ENCODE measurements around the gene KCNQ4. TPM values are rescaled to one million over a fixed set of nuclear protein-coding genes. Genes with fewer than 3 reads are reported as not detected.

KCNQ4 gene
- polyA plus RNA-seq, 2 of the 4 experiments (the other 2 are of a cell fraction) = 0.08 to 0.17 TPM

DNA sequence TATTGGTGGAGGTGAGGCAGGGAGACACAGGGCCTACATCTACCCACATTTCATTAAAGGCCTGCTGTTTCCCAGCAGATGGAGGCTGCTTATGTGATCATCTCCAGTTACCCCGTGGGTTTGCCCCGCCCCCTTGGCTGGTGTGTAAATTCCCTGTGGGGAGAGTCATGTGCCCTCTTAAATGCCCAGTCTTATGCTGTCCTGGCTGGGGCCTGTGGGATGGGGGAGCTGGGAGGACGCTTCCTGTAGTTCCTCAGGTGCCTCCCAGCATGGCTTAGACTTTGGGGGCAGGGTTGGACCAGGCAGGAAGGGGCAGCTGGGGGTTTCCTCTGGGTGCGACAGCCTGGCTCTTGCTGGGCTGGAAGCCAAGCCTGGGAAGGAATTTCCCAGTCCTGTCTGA, 94.1 kb downstream of the KCNQ4 start (continued):
- TF ChIP-seq, protein P1, sequence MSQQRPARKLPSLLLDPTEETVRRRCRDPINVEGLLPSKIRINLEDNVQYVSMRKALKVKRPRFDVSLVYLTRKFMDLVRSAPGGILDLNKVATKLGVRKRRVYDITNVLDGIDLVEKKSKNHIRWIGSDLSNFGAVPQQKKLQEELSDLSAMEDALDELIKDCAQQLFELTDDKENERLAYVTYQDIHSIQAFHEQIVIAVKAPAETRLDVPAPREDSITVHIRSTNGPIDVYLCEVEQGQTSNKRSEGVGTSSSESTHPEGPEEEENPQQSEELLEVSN (IDR thresholded peaks at IDR 0.05; ENCODE audit: borderline replicate concordance, low read depth) = no peak
- peak in 1 of 2 experiments; percentile 20; a peak in 2 of 5 replicates for TF ChIP-seq EP300 (IDR thresholded peaks at IDR 0.05)
- TF ChIP-seq NPAS2 (CRISPR knock-in tag; IDR thresholded peaks at IDR 0.05; ENCODE audit: borderline replicate concordance) = no peak

DNA sequence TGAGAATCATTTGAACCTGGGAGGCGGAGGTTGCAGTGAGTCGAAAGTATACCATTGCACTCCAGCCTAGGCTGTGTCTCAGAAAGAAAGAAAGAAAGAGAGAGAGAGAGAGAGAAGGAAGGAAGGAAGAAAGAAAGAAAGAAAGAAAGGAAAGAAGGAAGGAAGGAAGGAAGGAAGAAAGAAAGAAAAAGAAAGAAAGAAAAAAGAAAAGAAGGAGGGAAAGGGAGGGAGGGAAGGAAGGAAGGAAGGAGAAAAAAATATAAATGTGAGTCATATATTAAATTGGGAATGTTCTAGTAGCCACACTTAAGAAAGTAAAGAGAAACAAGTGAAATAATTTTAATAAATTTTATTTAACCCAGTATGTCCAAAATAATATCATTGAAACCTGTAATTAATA, 95.3 kb downstream of the KCNQ4 start:
- POLR2A ChIA-PET = interaction anchor here (1.1 kb wide), 1 partner anchor 61 kb away, joined by 3 read pairs; no protein-coding TSS in a partner anchor
- Histone ChIP-seq H3K27ac (peak overlapping the region; percentile 86 to 95; a peak in 5 of 6 replicates), H3K4me3 (no peak overlapping the region), H3K9me3 (peaks cover 12% of the 10 kb centered on the region; the same call in 2 of the 3 replicates), H3K4me2 (no peak overlapping the region), H3K4me1 (peaks cover 44% of the 10 kb centered on the region)
- DNase-seq (ENCODE audit: low read depth in 1 of 2, low spot score in 1 of 2) = no peak
- FAIRE-seq = no peak
- 92% methylated on average over 2 of the region's 2 CpGs for WGBS (ENCODE audit: missing lambda C conversion rate)
- CTCF ChIA-PET = interaction anchor here (1.6 to 22.4 kb wide), 3 partner anchors 9 to 66 kb away, joined by 5 to 602 read pairs (median 15); partner anchors contain the start of gene CITED4
- no peak for TF ChIP-seq HDAC2 (IDR thresholded peaks at IDR 0.05)
- ATAC-seq = no peak

DNA sequence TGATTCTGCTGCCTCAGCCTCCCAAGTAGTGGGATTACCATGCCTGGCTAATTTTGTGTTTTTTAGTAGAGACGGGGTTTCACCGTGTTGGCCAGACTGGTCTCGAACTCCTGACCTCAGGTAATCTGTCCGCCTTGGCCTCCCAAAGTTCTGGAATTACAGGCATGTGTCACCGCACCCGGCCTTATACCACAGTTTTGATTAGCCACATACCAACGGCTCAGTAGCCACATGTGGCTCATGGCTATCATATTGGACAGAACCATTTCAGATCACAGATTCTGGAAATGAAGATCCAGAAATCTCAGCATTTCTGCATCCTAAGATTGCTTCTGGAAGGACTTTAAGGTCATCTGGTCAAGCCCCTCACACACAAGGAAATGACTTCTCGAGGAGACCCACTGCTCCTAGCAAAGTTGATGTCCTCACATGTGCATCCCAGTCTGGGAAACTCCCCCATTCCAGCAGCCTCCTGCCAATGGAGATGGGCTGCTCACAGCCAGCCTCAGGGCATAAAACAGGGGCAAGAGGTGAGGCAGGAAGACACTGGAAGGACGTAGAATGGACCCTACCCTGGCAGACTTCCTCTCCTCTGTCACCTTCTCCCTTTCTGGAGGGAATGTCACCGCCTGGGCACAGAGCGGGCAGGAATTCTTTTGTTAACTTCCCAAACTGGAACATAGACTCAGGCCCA, 96.0 kb downstream of the KCNQ4 start:
- Histone ChIP-seq H3K4me2 (no peak overlapping the region), H3K27ac (peak overlapping the region; percentile 48 to 78), H3K4me1 (peaks cover 44% of the 10 kb centered on the region), H3K9me3 (peaks cover 12% of the 10 kb centered on the region; the same call in 2 of the 3 replicates), H3K4me3 (no peak overlapping the region)
- no peak for TF ChIP-seq HOXB5 (CRISPR knock-in tag; IDR thresholded peaks at IDR 0.05)
- TF ChIP-seq, protein P2, sequence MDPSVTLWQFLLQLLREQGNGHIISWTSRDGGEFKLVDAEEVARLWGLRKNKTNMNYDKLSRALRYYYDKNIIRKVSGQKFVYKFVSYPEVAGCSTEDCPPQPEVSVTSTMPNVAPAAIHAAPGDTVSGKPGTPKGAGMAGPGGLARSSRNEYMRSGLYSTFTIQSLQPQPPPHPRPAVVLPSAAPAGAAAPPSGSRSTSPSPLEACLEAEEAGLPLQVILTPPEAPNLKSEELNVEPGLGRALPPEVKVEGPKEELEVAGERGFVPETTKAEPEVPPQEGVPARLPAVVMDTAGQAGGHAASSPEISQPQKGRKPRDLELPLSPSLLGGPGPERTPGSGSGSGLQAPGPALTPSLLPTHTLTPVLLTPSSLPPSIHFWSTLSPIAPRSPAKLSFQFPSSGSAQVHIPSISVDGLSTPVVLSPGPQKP (IDR thresholded peaks at IDR 0.05; ENCODE audit: low read depth, low read length) = no peak
- TF ChIP-seq RCOR1 (IDR thresholded peaks at IDR 0.05; ENCODE audit: low read depth, low read length) = no peak
- no peak for TF ChIP-seq ESRRA (IDR thresholded peaks at IDR 0.05; ENCODE audit: borderline replicate concordance, low read length)
- no peak for TF ChIP-seq SREBF2 (IDR thresholded peaks at IDR 0.05)
- no peak for TF ChIP-seq FOSB (CRISPR knock-in tag; IDR thresholded peaks at IDR 0.05)
- TF ChIP-seq CEBPB (IDR thresholded peaks at IDR 0.05) = no peak
- no peak for TF ChIP-seq NPAS2 (CRISPR knock-in tag; IDR thresholded peaks at IDR 0.05; ENCODE audit: borderline replicate concordance)
- no peak for TF ChIP-seq ZSCAN20 (CRISPR knock-in tag; IDR thresholded peaks at IDR 0.05)
- TF ChIP-seq MAFK (IDR thresholded peaks at IDR 0.05; ENCODE audit: partially characterized antibody) = no peak
- TF ChIP-seq CHD2 (IDR thresholded peaks at IDR 0.05; ENCODE audit: low read length, partially characterized antibody) = no peak
- TF ChIP-seq, protein P3, sequence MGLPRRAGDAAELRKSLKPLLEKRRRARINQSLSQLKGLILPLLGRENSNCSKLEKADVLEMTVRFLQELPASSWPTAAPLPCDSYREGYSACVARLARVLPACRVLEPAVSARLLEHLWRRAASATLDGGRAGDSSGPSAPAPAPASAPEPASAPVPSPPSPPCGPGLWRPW (IDR thresholded peaks at IDR 0.05) = no peak
- TF ChIP-seq PHF8 (IDR thresholded peaks at IDR 0.05; ENCODE audit: borderline replicate concordance, low read depth) = no peak
- no peak for TF ChIP-seq CBX8 (IDR thresholded peaks at IDR 0.05)
- TF ChIP-seq RNF2 (IDR thresholded peaks at IDR 0.05; ENCODE audit: borderline replicate concordance, low read depth) = no peak
- no peak for TF ChIP-seq EHMT2 (IDR thresholded peaks at IDR 0.05; ENCODE audit: low read depth)
- no peak for TF ChIP-seq HDAC2 (IDR thresholded peaks at IDR 0.05)
- TF ChIP-seq ZFP36 (IDR thresholded peaks at IDR 0.05; ENCODE audit: borderline replicate concordance, partially characterized antibody) = no peak
- ChIA-PET CTCF (no interaction called here), POLR2A (interaction anchor here (0.9 kb wide), 1 partner anchor 17 kb away, joined by 3 read pairs; the partner anchor contains the start of gene CITED4)
- ATAC-seq (no peak), FAIRE-seq (no peak), DNase-seq (ENCODE audit: low read depth in 1 of 2, low spot score in 1 of 2) (no peak)
- WGBS (ENCODE audit: missing lambda C conversion rate) = 88% methylated on average over 7 of the region's 11 CpGs
